GM12891 (cell line): ENCODE measurements around the gene SYT1.
"Not testable (repeated sequence)": the region's sequence is repeated elsewhere in the genome, so short reads cannot be mapped to it uniquely, and the experiment has no call there.

Experiments used
- DNase-seq: peaks from one replicate; pipeline ENCODE4 v3.0.0; 2011; ENCODE audit warnings: low spot score; ENCODE audit not compliant: insufficient read length
- FAIRE-seq: peaks from 2 replicates; lab custom pipeline; 2011; peaks lifted over from hg19 to GRCh38; lab: Jason Lieb, UNC
- PAX5 ChIP-seq: IDR thresholded peaks from 2 replicates; pipeline ENCODE4 v1.6.1; 2011; ENCODE audit warnings: low read length, moderate library complexity, mild to moderate bottlenecking; ENCODE audit not compliant: insufficient read depth, severe bottlenecking
- POLR2A ChIP-seq: IDR thresholded peaks from 2 replicates; pipeline ENCODE4 v1.6.1; 2011; ENCODE audit warnings: low read depth, low read length, control low read depth
- POLR2AphosphoS5 ChIP-seq: IDR thresholded peaks from 2 replicates; pipeline ENCODE4 v1.6.1; 2011; ENCODE audit warnings: low read depth, low read length, control low read depth
- POU2F2 ChIP-seq: IDR thresholded peaks from 2 replicates; pipeline ENCODE4 v1.6.1; 2011; ENCODE audit warnings: low read depth, mild to moderate bottlenecking, control low read depth, low read length, moderate library complexity
- SPI1 ChIP-seq: IDR thresholded peaks from 2 replicates; pipeline ENCODE4 v1.6.1; 2011; ENCODE audit warnings: low read depth, low read length, control low read depth
- TAF1 ChIP-seq: IDR thresholded peaks from 2 replicates; pipeline ENCODE4 v1.6.1; 2011; ENCODE audit warnings: low read depth, low read length, control low read depth

Gene SYT1

GRCh38 chr12:79422060-79422812 lies 557.7 kb downstream of the SYT1 start:
- no peak for FAIRE-seq
- no peak for DNase-seq
- TF ChIP-seq TAF1 (no peak), POLR2A (no peak), POLR2AphosphoS5 (no peak), PAX5 (no peak), SPI1 (no peak), POU2F2 (no peak)

GRCh38 chr12:79423560-79423959 lies 559.0 kb downstream of the SYT1 start:
- FAIRE-seq = no peak
- no peak for TF ChIP-seq TAF1
- no peak for TF ChIP-seq POLR2AphosphoS5
- TF ChIP-seq PAX5 = no peak
- no peak for DNase-seq

GRCh38 chr12:79424109-79424721 lies 559.6 kb downstream of the SYT1 start:
- DNase-seq = no peak
- no peak for TF ChIP-seq SPI1
- no peak for TF ChIP-seq PAX5
- TF ChIP-seq POLR2AphosphoS5 = no peak
- no peak for TF ChIP-seq TAF1
- TF ChIP-seq POU2F2 = no peak
- no peak for TF ChIP-seq POLR2A
- no peak for FAIRE-seq

- DNase-seq (no peak), FAIRE-seq (no peak)
- TF ChIP-seq PAX5 = no peak
- TF ChIP-seq POLR2A = no peak
- TF ChIP-seq POU2F2 = no peak
- no peak for TF ChIP-seq SPI1
- no peak for TF ChIP-seq POLR2AphosphoS5
- TF ChIP-seq TAF1 = no peak
Observed at GRCh38 chr12:79426121-79426520, 561.5 kb downstream of the SYT1 start.

GRCh38 chr12:79426744-79427143 lies 562.2 kb downstream of the SYT1 start:
- not testable (repeated sequence) for FAIRE-seq, DNase-seq

- TF ChIP-seq POLR2AphosphoS5 (no peak), TAF1 (no peak), POU2F2 (no peak), POLR2A (no peak), PAX5 (no peak), SPI1 (no peak)
- no peak for FAIRE-seq
- DNase-seq = no peak
Observed at GRCh38 chr12:79433465-79434072, 569.0 kb downstream of the SYT1 start.

GRCh38 chr12:79434561-79434960 lies 570.0 kb downstream of the SYT1 start:
- FAIRE-seq = no peak
- TF ChIP-seq PAX5 (no peak), POLR2AphosphoS5 (no peak), POU2F2 (no peak), SPI1 (no peak)
- no peak for DNase-seq

- FAIRE-seq = no peak
- no peak for DNase-seq
- TF ChIP-seq POU2F2 (no peak), POLR2AphosphoS5 (no peak), POLR2A (no peak)
Observed at GRCh38 chr12:79435742-79436141, 571.2 kb downstream of the SYT1 start.

- FAIRE-seq (no peak), DNase-seq (no peak)
- TF ChIP-seq POLR2A (no peak), POU2F2 (no peak), TAF1 (no peak), POLR2AphosphoS5 (no peak), PAX5 (no peak)
Observed at GRCh38 chr12:79438480-79439174, 574.1 kb downstream of the SYT1 start.

GRCh38 chr12:79439175-79439825 lies 574.7 kb downstream of the SYT1 start:
- TF ChIP-seq POLR2A = no peak
- no peak for TF ChIP-seq POU2F2
- TF ChIP-seq SPI1 = no peak
- TF ChIP-seq POLR2AphosphoS5 = no peak
- TF ChIP-seq PAX5 = no peak
- TF ChIP-seq TAF1 = no peak
- DNase-seq (no peak), FAIRE-seq (no peak)

- TF ChIP-seq POU2F2 (no peak), TAF1 (no peak), SPI1 (no peak), PAX5 (no peak), POLR2A (no peak), POLR2AphosphoS5 (no peak)
- DNase-seq (no peak), FAIRE-seq (no peak)
Observed at GRCh38 chr12:79441534-79441933, 577.0 kb downstream of the SYT1 start.
